PFSK-1 (cell line): ENCODE results near the gene RALGPS1.

Experiments used
- FOXP2 ChIP-seq: optimal IDR thresholded peaks from 2 replicates; pipeline ENCODE3; 2011; ENCODE audit warnings: borderline replicate concordance, control low read depth, inconsistent platforms; ENCODE audit not compliant: insufficient read depth; ENCODE audit errors: extremely low read length, extremely low read depth
- POLR2AphosphoS5 ChIP-seq: IDR thresholded peaks from 2 replicates; pipeline ENCODE4 v1.6.1; 2012; ENCODE audit warnings: low read depth, mild to moderate bottlenecking, control low read depth, low read length, moderate library complexity
- REST ChIP-seq, 2 experiments: IDR thresholded peaks; 2 replicates each; pipeline versions ENCODE4 v1.6.1 to v1.8.0; 2011 to 2012; ENCODE audit warnings: low read depth in 2 of 2, low read length in 2 of 2, control low read depth in 1 of 2, inconsistent platforms in 1 of 2, mild to moderate bottlenecking in 1 of 2, moderate library complexity in 1 of 2; ENCODE audit not compliant: insufficient read depth in 1 of 2
- SIN3A ChIP-seq: IDR thresholded peaks from 2 replicates; pipeline ENCODE4 v1.6.1; 2012; ENCODE audit warnings: mild to moderate bottlenecking, low read length, moderate library complexity, borderline replicate concordance; ENCODE audit not compliant: insufficient read depth
- TAF1 ChIP-seq: IDR thresholded peaks from 2 replicates; pipeline ENCODE4 v1.6.1; 2012; ENCODE audit warnings: low read length, control low read depth, borderline replicate concordance; ENCODE audit not compliant: insufficient read depth

- TF ChIP-seq POLR2AphosphoS5 (no peak), SIN3A (no peak), REST (IDR thresholded peaks at IDR 0.05; ENCODE audit: insufficient read depth in 1 of 2, low read depth in 2 of 2, low read length in 2 of 2) (no peak), TAF1 (no peak), FOXP2 (no peak)
Measured at GRCh38 chr9:127188396-127188795, 273.8 kb downstream of the RALGPS1 start.
